ENCODE measurements around the gene MROH2A. TPM values are rescaled to one million over a fixed set of nuclear protein-coding genes. Genes with fewer than 3 reads are reported as not detected.
"Not testable (repeated sequence)": the region's sequence is repeated elsewhere in the genome, so short reads cannot be mapped to it uniquely, and the experiment has no call there.

MROH2A gene, protein sequence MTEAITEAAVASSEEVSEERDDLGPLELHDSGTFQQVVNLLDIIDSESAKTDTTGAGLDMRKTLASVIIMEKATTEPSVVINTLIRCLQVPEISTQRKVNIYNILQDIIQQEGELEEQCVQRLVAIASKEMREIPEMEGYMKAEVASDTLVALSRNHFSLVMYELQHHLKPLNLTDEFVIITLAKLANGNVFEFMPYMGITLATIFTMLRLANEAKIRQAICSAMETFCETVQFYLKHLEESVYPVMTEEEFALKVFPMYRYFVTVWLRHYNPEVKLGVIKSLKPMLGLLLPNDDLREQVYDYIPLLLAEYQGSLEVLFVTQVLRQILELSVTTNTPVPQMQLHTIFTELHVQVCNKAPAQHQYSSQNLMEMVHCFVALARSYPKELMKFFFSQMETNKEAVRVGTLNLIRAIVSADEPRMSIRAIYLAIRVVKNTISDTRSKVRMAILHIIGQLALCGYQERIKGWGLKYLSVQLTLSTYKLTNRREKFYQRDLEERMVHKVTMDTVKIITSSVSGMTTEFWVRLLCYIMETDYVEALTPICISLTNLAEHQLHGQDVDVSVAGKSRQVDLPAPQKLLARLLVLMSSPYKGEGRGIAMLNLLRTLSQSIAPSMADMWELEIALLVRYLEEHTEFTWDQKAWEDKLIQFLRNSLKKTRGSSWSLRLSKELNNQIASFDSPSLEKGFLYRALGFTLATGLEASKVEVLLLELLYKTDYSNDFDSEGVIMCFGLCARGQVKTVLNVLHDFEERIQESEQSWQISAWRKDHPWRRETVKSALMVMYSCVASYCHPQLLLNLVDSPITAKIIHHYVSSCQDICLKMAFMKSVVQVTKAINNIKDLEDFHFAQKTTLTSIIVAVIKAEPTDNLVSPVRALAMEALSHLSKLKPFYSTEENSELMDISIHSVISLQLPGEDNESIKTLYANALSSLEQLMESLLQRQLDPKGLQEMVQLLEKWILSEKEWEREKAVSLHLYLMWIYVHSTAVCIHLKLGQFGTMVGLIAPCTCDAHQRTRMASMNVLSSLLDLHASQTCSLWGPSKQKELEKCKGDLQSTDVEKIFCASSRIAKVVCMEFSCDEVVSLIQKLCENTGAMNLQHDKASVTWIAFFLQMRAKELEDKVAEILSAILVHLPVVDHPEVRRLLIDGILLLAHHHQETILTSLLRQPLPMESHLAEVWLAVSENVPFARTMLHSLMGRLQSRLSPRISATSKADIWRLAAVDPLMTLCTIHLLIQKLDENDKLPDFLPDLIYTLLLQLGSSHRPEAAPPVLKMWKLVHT (N-terminal part only)
- polyA plus RNA-seq (2014; cell fraction: cytosol; rRNA removed): not detected in 2 replicates
- polyA plus RNA-seq (2014; cell fraction: nucleus; rRNA removed): 0.15 and 0.39 TPM in 2 replicates

DNA sequence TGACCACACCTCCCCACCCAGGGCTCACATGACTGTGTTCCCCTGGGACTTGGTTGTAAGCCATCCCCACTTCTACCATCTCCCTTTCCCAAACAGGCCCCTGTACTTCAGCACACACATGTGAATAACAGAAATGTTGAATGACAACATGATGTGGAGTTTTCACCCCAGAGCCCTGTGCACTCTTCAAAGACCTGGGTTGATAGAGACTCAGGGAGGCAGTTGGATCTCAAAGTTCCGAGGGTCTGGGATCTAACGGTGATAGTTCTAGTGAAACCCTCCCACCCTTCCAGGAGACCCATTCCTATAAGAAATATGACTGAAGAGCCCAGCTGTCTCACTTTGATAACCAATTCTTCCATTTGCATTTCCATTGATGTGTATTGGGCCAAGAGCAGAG lies at the start of gene MROH2A:
MROH2A (plus strand) TSS at position 301 of the 400 bp plus-strand sequence. CDS start 1,029 bp downstream, outside the sequence.
- DNase-seq (ENCODE audit: low spot score): no peak

DNA sequence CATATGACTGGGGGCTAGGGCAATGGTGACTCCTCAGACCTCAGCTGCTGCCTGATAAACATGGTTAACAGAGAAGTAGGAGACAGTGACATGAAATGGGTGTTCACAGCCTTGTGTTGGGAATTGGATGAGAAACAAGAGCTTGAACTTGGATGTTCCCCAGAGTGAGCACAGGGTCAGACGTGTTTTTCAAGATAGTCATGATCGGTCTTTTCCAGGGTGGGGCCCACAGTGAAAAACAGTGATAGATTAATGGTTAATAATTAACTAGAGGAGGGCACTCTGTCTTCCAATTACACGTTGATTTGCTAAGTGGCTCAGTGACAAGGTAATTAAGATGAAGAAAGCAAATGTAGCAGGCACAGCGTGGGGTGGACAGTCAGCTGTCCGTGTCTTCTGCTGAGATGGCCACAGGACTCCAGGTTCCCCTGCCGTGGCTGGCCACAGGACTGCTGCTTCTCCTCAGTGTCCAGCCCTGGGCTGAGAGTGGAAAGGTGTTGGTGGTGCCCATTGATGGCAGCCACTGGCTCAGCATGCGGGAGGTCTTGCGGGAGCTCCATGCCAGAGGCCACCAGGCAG lies 49.3 kb upstream of the MROH2A start, which contains the start of gene UGT1A3:
UGT1A3 (plus strand) TSS at position 320 of the 579 bp plus-strand sequence; CDS start at position 405, 85 bp downstream.
- DNase-seq (ENCODE audit: low spot score): no peak

DNA sequence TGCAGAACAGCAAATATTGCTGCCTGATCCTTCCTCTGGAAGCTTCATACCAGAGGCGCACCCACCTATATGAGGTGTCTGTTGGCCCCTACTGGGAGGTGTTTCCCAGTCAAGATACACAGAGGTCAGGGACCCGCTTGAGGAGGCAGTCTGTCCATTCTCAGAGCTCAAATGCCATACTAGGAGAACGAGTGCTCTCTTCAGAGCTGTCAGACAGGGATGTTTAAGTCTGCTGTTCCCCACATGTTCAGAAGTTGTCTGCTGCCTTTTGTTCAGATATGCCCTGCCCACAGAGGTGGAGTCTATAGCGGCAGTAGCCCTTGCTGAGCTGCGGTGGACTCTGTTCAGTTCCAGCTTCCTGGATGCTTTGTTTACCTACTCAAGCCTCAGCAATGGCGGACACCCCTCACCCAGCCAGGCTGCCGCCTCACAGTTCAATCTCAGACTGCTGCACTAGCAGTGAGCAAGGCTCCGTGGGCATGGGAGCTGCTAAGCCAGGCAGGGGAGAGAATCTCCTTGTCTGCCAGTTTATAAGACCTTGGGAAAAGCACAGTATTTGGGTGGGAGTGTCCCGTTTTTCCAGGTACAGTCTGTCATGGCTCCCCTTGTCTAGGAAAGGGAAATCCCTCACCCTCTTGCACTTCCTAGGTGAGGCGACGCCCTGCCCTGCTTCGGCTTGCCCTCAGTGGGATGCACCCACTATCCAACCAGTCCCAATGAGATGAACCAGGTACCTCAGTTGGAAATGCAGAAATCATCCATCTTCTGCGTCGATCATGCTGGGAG lies 41.1 kb upstream of the MROH2A start:
- not testable (repeated sequence) for DNase-seq (ENCODE audit: low spot score)

DNA sequence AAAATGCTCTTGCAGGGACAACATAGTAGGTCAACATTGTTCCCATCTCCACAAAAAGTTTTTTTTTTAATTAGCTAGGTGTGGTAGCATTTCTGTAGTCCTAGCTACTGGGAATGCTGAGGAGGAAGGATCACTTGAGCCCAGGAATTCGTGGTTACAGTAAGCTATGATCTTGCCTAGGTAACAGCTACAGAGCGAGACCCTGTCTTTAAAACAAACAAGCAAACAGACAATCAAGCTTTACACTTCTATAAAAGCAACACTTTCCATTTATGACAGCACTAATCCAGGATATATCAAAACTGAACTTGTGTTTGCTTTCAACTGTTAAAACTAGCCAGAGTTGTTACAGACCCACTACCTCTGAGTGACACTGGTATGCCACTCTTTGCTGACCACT lies 37.3 kb upstream of the MROH2A start:
- DNase-seq (ENCODE audit: low spot score): no peak

DNA sequence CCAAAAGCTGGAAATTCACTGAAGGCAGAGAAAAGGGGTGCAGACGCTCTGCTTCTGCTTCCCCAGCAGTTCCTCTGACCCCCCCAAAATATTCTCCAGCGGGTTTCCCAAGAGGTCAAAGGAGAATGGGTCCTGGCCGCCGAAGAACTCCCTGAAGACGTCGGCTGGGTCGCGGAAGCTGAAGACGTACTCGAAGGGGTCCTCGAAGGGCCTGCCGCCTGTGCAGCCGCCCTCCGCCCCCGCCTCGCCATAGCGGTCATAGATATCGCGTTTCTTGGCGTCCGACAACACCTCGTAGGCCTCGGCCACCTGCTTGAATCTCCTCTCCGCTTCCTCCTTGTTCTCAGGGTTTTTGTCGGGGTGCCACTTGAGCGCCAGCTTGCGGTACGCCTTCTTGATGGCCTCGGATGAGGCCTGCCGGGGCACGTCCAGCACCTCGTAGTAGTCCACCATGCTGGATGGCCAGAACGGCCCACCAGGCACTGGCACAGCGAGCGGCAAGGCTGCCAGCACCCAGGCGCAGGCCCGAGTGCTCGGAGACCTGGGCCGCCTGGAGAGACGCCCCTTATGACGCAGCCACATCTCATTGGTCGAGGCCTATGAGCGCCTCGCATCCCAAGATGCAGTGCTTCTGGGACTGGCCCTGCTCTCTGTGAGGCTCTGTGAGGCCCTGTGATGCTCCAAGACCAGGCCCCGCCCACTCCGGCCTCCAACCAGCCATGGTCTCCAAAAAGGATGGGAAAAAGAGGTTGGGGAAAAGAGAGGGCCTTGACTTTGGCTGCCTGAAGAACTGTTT lies 34.5 kb upstream of the MROH2A start:
- DNase-seq (ENCODE audit: low spot score): no peak

DNA sequence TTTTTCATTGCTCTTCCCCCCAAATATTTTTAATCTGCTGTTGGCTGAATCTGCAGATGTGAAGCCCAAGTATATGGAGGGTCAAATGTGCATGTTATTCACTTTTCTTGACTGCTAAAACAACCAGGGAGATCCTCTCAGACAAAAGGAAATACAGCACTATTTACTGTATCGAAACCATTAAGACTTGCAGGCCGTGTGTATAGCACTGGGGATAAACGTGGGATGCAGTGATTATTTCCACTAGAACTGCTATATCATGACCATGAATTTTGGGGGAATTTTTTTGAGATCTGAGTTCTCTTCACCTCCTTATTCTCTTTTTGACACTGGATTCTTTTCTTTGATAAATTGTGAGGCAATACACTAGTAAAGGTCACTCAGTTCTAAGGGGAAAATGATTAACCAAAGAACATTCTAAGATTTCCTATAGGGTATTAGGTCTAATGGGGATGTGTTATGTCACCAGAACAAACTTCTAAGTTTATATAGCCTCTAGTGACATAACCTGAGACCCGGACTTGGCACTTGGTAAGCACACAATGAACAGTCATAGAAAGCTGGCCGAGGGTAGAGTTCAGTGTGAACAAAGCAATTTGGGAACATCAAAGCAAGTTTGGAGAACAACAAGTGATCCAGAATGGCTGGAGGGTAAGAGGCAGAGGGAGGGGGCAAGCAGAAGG lies 32.9 kb upstream of the MROH2A start:
- DNase-seq (ENCODE audit: low spot score): no peak

DNA sequence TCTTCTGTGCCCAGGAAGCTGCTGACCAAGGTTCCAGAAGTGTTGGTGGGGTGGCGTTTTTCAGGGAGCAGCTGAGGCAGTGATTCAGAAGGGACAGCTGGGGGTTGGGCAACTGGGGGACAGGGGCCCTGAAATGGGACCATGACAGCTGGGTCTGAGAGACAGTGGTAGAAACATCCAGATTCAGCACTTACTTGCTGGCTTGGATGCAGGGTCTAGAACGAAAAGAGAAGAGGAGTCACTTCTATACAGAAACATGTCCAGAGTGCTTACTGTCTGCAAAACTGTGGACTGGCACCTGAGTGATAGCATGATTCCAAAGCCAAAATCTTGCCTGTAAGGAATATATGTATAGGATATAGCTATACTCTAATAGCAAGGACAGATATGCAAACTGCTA lies 32.3 kb upstream of the MROH2A start:
- not testable (repeated sequence) for DNase-seq (ENCODE audit: low spot score)

DNA sequence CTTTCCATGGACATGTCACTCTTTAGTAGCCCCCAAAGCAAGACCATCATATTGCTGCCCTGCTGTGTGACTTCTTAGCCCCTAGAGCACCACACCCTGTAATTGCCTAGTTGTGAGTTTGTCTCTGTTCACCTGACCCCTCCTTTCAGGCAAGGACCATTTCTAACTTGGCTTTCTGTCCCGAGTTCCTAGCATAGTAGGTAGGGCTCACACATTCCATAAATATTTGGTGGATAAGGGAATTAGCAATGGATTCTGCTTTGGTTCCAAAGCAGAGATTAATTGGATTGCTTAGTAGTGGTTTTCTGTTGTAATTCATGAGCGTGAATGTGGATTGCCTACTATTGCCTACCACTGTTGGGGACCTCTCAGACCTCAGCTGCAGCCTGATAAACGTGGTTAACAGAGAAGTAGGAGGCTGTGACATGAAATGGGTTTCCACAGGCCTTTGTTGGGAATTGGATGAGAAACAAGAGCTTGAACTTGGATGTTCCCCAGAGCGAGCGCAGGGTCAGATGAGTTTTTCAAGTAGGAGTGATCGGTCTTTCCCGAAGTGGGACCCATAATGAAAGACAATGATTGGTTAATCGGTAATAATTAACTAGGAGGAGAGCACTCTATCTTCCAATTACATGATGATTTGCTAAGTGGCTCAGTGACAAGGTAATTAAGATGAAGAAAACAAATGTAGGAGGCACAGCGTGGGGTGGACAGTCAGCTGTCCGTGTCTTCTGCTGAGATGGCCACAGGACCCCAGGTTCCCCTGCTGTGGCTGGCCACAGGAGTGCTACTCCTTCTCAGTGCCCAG lies 31.5 kb upstream of the MROH2A start:
- DNase-seq (ENCODE audit: low spot score): no peak

DNA sequence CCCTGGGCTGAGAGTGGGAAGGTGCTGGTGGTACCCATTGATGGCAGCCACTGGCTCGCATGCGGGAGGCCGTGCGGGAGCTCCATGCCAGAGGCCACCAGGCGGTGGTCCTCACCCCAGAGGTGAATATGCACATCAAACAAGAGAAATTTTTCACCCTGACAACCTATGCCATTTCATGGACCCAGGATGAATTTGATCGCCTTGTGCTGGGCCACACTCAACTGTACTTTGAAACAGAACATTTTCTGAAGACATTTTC lies 30.9 kb upstream of the MROH2A start:
- DNase-seq (ENCODE audit: low spot score): no peak

DNA sequence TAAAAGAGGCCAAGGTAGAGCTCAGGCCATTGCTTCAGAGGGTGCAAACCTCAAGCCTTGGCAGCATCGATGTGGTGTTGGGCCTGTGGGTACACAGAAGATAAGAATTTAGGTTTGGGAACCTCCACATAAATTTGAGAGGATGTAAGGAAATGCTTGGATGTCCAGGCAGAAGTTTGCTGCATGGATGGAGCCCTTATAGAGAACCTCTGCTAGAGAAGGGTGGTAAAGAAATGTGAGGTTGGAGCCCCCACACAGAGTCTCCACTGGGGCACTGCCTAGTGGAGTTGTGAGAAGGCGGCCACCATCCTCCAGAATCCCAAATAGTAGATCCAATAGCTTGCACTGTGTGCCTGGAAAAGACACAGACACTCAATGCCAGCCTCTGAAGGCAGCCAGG lies 27.4 kb upstream of the MROH2A start:
- DNase-seq (ENCODE audit: low spot score): not testable (repeated sequence)

DNA sequence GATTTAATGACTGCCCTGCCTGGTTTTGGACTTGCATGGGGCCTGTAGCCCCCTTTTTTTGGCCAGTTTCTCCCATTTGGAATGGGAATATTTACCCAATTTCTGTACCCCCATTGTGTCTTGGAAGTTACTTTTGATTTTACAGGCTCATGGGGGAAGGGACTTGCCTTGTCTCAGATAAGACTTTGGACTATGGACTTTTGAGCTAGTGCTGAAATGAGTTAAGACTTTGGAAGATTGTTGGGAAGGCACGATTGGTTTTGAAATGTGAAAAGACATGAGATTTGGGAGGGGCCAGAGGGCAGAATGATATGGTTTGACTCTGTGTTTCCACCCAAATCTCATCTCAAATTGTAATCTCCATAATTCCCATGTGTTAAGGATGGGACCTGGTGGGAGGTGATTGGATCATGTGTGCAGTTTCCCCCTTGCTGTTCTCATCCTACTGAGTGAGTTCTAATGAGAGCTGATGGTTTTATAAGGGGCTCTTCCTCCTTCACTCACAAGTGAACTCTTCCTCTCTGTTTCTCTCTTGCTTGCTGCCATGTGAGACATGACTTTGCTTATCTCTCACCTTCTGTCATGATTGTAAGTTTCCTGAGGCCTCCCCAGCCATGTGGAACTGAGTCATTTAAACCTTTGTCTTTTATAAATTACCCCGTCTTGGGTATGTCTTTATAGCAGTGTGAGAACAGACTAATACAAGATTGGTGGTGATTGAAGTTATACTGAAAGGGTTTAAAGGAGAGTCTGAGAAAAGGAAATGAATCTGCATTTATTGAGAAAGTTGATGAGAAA lies 26.7 kb upstream of the MROH2A start:
- DNase-seq (ENCODE audit: low spot score): not testable (repeated sequence)

DNA sequence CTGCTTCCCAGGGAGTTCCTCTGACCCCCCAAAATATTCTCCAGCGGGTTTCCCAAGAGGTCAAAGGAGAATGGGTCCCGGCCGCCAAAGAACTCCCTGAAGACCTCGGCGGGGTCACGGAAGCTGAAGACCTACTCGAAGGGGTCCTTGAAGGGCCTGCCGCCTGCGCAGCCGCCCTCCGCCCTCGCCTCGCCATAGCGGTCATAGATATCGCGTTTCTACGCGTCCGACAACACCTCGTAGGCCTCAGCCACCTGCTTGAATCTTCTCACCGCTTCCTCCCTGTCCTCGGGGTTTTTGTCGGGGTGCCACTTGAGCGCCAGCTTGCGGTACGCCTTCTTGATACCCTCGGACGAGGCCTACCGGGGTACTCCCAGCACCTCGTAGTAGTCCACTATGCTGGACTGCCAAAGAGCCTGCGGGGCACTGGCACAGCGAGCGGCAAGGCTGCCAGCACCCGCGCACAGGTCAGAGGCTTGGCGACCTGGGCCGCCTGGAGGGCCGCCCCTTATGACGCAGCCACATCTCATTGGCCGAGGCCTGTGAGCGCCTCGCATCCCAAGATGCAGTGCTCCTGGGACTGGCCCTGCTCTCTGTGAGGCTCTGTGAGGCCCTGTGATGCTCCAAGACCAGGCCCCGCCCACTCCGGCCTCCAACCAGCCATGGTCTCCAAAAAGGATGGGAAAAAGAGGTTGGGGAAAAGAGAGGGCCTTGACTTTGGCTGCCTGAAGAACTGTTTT lies 23.1 kb upstream of the MROH2A start:
- DNase-seq (ENCODE audit: low spot score): no peak

DNA sequence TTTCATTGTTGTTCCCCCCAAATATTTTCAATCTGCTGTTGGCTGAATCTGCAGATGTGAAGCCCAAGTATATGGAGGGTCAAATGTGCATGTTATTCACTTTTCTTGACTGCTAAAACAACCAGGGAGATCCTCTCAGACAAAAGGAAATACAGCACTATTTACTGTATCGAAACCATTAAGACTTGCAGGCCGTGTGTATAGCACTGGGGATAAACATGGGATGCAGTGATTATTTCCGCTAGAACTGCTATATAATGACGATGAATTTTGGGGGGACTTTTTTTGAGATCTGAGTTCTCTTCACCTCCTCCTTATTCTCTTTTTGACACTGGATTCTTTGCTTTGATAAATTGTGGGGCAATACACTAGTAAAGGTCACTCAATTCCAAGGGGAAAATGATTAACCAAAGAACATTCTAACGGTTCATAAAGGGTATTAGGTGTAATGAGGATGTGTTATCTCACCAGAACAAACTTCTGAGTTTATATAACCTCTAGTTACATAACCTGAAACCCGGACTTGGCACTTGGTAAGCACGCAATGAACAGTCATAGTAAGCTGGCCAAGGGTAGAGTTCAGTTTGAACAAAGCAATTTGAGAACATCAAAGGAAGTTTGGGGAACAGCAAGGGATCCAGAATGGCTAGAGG lies 21.6 kb upstream of the MROH2A start:
- DNase-seq (ENCODE audit: low spot score): no peak

DNA sequence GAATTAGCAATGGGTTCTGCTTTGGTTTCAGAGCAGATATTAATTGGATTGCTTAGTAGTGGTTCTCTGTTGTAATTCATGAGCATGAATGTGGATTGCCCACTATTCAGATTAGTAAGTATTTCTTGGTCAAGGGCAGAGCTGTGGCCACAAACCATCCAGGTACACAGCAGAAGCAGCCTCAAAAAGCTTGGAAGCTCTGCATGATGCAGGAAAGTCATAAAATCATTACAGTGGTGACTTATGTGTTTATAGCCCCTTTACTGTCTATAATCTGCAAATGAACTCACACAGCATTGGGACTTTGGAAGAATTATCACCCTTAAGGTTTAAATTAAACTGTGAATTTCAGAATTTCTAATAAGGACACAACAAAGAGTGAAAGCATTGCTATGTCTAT lies 20.0 kb upstream of the MROH2A start:
- no peak for DNase-seq (ENCODE audit: low spot score)

DNA sequence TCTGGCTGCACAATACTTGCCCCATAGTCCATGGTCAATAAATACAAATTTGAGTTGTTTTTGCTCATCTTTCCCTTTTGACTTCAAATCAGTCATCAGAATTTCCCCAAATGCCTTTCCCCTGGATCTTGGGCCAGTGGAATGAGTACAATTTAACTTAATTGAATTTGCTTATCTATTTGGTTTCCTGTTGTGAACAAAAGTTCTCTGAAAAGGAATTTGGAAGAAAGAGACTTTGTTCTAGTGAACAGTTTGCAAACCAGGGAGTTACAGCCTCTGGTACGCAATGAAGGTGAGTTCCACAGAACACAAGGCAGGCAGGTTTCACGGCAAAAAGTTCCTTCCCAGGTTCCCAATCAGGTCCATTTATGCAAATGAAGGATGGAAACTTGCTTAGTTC lies 19.3 kb upstream of the MROH2A start:
- no peak for DNase-seq (ENCODE audit: low spot score)

DNA sequence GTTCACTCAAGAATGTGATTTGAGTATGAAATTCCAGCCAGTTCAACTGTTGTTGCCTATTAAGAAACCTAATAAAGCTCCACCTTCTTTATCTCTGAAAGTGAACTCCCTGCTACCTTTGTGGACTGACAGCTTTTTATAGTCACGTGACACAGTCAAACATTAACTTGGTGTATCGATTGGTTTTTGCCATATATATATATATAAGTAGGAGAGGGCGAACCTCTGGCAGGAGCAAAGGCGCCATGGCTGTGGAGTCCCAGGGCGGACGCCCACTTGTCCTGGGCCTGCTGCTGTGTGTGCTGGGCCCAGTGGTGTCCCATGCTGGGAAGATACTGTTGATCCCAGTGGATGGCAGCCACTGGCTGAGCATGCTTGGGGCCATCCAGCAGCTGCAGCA lies 18.1 kb upstream of the MROH2A start, which contains the start of gene UGT1A1:
UGT1A1 (plus strand) TSS at position 228 of the 400 bp plus-strand sequence; CDS start at position 246, 18 bp downstream.
- DNase-seq (ENCODE audit: low spot score): no peak
